SU-DHL-6 (cell line): Measurements from ENCODE around the gene ST7L.

ENCODE experiments used
- H2AFZ ChIP-seq: fragments of 200-600 bp; sonication (generic); 2 replicates; pipeline ENCODE4 v1.6.1; 2014; ENCODE audit warnings: low read depth, mild to moderate bottlenecking, moderate library complexity, mixed read lengths, antibody characterized with exemption, low read length; ENCODE audit not compliant: severe bottlenecking
- H3F3A ChIP-seq: fragments of 200-600 bp; shearing (Covaris generic); 2 replicates; pipeline ENCODE4 v1.6.0; 2016; ENCODE audit warnings: antibody characterized with exemption, mild to moderate bottlenecking; ENCODE audit not compliant: insufficient read depth
- H3K27ac ChIP-seq: fragments of 200-600 bp; sonication (generic); 2 replicates; pipeline ENCODE4 v1.5.1; 2016; ENCODE audit warnings: low read depth, mild to moderate bottlenecking, low read length, moderate library complexity, mixed read lengths
- H3K27me3 ChIP-seq: fragments of 200-600 bp; sonication (generic), shearing (Covaris generic); 2 replicates; pipeline ENCODE4 v1.6.0; 2014; ENCODE audit warnings: mild to moderate bottlenecking, low read length
- H3K36me3 ChIP-seq: fragments of 200-600 bp; sonication (generic); 2 replicates; pipeline ENCODE4 v1.6.1; 2014; ENCODE audit warnings: mild to moderate bottlenecking, low read length, mixed read lengths
- H3K4me2 ChIP-seq: fragments of 300-600, 200-600 bp; shearing (Covaris generic), sonication (generic); 2 replicates; pipeline ENCODE4 v1.6.0; 2014; ENCODE audit warnings: low read length, low read depth, mild to moderate bottlenecking; ENCODE audit not compliant: poor library complexity, severe bottlenecking
- H3K4me3 ChIP-seq: fragments of 200-600 bp; sonication (generic); 2 replicates; pipeline ENCODE4 v1.5.1; 2014; ENCODE audit warnings: antibody characterized with exemption, low read length, mild to moderate bottlenecking, mixed read lengths; ENCODE audit not compliant: insufficient read depth, poor library complexity, severe bottlenecking
- H3K79me2 ChIP-seq: fragments of 200-600 bp; sonication (generic); 2 replicates; pipeline ENCODE4 v1.6.1; 2014; ENCODE audit warnings: mild to moderate bottlenecking, low read length, moderate library complexity; ENCODE audit not compliant: insufficient read depth
- H3K9ac ChIP-seq: fragments of 200-600 bp; sonication (generic); 2 replicates; pipeline ENCODE4 v1.7.0; 2014; ENCODE audit warnings: mild to moderate bottlenecking, low read length
- H3K9me2 ChIP-seq: fragments of 200-600 bp; sonication (generic); replicated peaks from 2 replicates; pipeline ENCODE4 v1.6.1; 2014; ENCODE audit warnings: low read length; ENCODE audit not compliant: insufficient read depth
- H3K9me3 ChIP-seq: fragments of 200-600 bp; sonication (generic); 2 replicates; pipeline ENCODE4 v1.6.1; 2014; ENCODE audit warnings: low read length, mixed read lengths; ENCODE audit not compliant: insufficient read depth
- H4K20me1 ChIP-seq: fragments of 200-600 bp; sonication (generic); 2 replicates; pipeline ENCODE4 v1.6.1; 2014; ENCODE audit warnings: low read depth, mild to moderate bottlenecking, antibody characterized with exemption, low read length, moderate library complexity, mixed read lengths
- EZH2phosphoT487 ChIP-seq: fragments of 200-600 bp; sonication (generic), shearing (Covaris generic); conservative IDR thresholded peaks from 2 replicates; pipeline ENCODE4 v1.6.1; 2018; ENCODE audit warnings: mild to moderate bottlenecking, antibody characterized with exemption, low read length, moderate library complexity, mixed read lengths
- TF ChIP-seq, protein P1 (sequence below): fragments of 200-600 bp; sonication (generic); IDR thresholded peaks from one replicate; pipeline ENCODE4 v1.5.1; 2017; ENCODE audit warnings: antibody characterized with exemption, mild to moderate bottlenecking, low read length, moderate library complexity; ENCODE audit not compliant: insufficient read depth, poor library complexity, severe bottlenecking

Gene ST7L

DNA sequence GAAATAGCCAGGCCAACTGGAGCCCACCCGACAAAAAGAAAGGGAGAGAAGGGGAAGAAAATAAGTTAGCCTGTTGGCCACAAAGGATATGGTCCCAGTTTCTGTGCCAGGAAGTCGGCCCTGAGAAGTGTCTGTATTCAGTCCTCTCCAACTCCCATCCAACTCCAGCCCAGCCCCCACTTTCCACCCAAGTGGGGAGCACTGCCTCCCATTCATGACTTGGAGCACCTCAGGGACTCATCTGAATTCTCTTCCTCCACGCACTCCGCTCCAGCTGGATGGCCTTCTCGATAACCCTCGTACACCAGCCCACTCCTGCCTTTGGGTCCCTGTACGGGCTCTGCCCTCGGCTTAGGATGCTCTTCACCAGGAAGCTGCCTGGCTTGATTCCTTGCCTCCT lies 112.2 kb downstream of the ST7L start:
- no peak overlapping the region for H3K4me3 ChIP-seq
- H3F3A ChIP-seq: no peaks in the 10 kb centered on the region
- no peak overlapping the region for H3K27ac ChIP-seq
- no peaks in the 10 kb centered on the region for H3K79me2 ChIP-seq
- H2AFZ ChIP-seq: no peak overlapping the region
- H3K9me3 ChIP-seq: no peaks in the 10 kb centered on the region
- no peak overlapping the region for H3K4me2 ChIP-seq
- no peak overlapping the region for H3K9ac ChIP-seq
- no peak for TF ChIP-seq EZH2phosphoT487
- TF ChIP-seq, protein P1, sequence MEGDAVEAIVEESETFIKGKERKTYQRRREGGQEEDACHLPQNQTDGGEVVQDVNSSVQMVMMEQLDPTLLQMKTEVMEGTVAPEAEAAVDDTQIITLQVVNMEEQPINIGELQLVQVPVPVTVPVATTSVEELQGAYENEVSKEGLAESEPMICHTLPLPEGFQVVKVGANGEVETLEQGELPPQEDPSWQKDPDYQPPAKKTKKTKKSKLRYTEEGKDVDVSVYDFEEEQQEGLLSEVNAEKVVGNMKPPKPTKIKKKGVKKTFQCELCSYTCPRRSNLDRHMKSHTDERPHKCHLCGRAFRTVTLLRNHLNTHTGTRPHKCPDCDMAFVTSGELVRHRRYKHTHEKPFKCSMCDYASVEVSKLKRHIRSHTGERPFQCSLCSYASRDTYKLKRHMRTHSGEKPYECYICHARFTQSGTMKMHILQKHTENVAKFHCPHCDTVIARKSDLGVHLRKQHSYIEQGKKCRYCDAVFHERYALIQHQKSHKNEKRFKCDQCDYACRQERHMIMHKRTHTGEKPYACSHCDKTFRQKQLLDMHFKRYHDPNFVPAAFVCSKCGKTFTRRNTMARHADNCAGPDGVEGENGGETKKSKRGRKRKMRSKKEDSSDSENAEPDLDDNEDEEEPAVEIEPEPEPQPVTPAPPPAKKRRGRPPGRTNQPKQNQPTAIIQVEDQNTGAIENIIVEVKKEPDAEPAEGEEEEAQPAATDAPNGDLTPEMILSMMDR: no peak
- H4K20me1 ChIP-seq: no peaks in the 10 kb centered on the region
- H3K9me2 ChIP-seq: no peaks in the 10 kb centered on the region
- H3K36me3 ChIP-seq: no peaks in the 10 kb centered on the region
- H3K27me3 ChIP-seq: no peaks in the 10 kb centered on the region

DNA sequence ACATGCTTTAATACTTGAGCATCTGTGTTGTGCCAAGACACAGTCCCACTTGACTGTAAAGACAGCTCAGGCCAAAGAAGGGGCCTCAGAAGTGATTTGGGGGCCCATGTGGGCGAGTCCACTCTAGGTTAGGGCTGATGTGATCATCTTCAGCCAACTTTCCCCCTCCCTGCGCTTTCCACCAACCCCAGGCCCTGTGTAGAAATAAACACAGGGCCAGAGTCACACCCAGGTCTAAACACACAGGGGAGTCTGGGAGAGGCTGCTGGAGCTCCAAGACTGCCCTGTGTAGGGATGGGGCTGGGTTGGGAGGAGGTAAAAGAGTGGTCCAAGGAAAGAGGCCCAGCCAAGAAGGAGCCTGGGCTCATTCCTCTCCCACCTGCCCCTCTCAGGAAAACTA lies 112.6 kb downstream of the ST7L start:
- no peak overlapping the region for H3K4me3 ChIP-seq
- no peaks in the 10 kb centered on the region for H3K9me3 ChIP-seq
- H3F3A ChIP-seq: no peaks in the 10 kb centered on the region
- no peaks in the 10 kb centered on the region for H3K27me3 ChIP-seq
- no peak overlapping the region for H3K27ac ChIP-seq
- TF ChIP-seq, protein P1: no peak
- TF ChIP-seq EZH2phosphoT487: no peak
- H4K20me1 ChIP-seq: no peaks in the 10 kb centered on the region
- H3K36me3 ChIP-seq: no peaks in the 10 kb centered on the region
- no peaks in the 10 kb centered on the region for H3K79me2 ChIP-seq
- no peaks in the 10 kb centered on the region for H3K9me2 ChIP-seq
- H2AFZ ChIP-seq: no peak overlapping the region
- no peak overlapping the region for H3K4me2 ChIP-seq
- no peak overlapping the region for H3K9ac ChIP-seq

DNA sequence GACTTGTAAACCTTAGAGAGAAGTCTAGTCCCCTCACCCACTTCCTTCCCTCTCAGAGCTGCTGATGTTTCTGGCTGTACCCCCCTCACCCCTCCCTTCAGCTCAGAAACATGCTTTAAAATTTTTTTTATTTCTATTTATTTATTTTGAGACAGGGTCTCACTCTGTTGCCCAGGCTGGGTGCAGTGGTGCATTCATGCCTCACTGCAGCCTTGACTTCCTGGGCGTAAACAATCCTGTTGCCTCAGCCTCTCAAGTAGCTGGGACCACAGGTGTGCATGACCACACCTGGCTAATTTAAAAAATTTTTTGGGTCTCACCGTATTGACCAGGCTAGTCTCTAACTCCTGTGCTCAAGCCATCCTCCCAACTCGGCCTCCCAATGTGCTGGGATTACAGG lies 113.1 kb downstream of the ST7L start:
- no peak overlapping the region for H2AFZ ChIP-seq
- no peaks in the 10 kb centered on the region for H4K20me1 ChIP-seq
- no peaks in the 10 kb centered on the region for H3K79me2 ChIP-seq
- H3K4me3 ChIP-seq: no peak overlapping the region
- no peak for TF ChIP-seq EZH2phosphoT487
- TF ChIP-seq, protein P1: no peak
- H3K9ac ChIP-seq: no peak overlapping the region
- H3K9me3 ChIP-seq: no peaks in the 10 kb centered on the region
- no peak overlapping the region for H3K27ac ChIP-seq
- H3F3A ChIP-seq: no peaks in the 10 kb centered on the region
- H3K9me2 ChIP-seq: no peaks in the 10 kb centered on the region
- no peak overlapping the region for H3K4me2 ChIP-seq
- H3K36me3 ChIP-seq: no peaks in the 10 kb centered on the region
- H3K27me3 ChIP-seq: no peaks in the 10 kb centered on the region

DNA sequence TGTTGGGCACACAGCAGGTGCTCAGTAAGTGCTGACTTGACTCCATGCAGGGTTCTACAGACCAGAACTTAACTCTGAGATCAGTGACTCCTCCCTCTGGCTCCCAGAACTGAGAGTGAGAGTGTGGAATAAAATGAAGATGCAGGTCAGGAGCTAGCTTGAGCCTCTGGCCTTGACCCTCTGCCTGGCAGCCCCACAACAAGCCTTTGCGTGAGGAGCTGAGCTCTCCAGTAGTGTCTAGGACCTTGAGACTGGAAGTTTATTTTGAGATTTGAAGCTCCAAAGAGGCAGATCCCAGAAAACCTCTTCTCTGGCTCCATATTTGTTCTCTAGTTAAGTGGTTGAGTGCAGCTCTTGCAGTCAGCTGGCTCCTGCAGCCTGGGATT lies 113.5 kb downstream of the ST7L start:
- Histone ChIP-seq H3K27me3 (no peaks in the 10 kb centered on the region), H3F3A (no peaks in the 10 kb centered on the region), H3K27ac (no peak overlapping the region), H3K4me2 (no peak overlapping the region), H4K20me1 (no peaks in the 10 kb centered on the region), H3K4me3 (no peak overlapping the region), H3K9ac (no peak overlapping the region), H3K9me2 (no peaks in the 10 kb centered on the region), H3K9me3 (no peaks in the 10 kb centered on the region), H2AFZ (no peak overlapping the region), H3K36me3 (no peaks in the 10 kb centered on the region), H3K79me2 (no peaks in the 10 kb centered on the region)
- TF ChIP-seq, protein P1: no peak
- no peak for TF ChIP-seq EZH2phosphoT487
